HG03103 (cell line): ENCODE data around the gene ADAMTS7.
"Not testable (repeated sequence)": the region's sequence is repeated elsewhere in the genome, so short reads cannot be mapped to it uniquely, and the experiment has no call there.

ENCODE experiments used
- ATAC-seq: cut with Tn5 transposase; IDR thresholded peaks from one replicate; pipeline ENCODE4 v1.9.1; 2021; ENCODE audit warnings: low read depth; ENCODE audit not compliant: unreplicated experiment

Gene ADAMTS7

GRCh38 chr15:78781381-78781780 lies 29.9 kb downstream of the ADAMTS7 start:
- ATAC-seq = not testable (repeated sequence)

GRCh38 chr15:78779975-78780374 lies 31.3 kb downstream of the ADAMTS7 start:
- not testable (repeated sequence) for ATAC-seq

GRCh38 chr15:78779176-78779785 lies 32.0 kb downstream of the ADAMTS7 start:
- ATAC-seq = not testable (repeated sequence)

GRCh38 chr15:78778422-78778821 lies 32.8 kb downstream of the ADAMTS7 start:
- no peak for ATAC-seq

- ATAC-seq = not testable (repeated sequence)
Observed at GRCh38 chr15:78777953-78778345, 33.3 kb downstream of the ADAMTS7 start.

- ATAC-seq = not testable (repeated sequence)
Observed at GRCh38 chr15:78777290-78777952, 33.8 kb downstream of the ADAMTS7 start.

- ATAC-seq = not testable (repeated sequence)
Observed at GRCh38 chr15:78776046-78776925, 35.0 kb downstream of the ADAMTS7 start.

GRCh38 chr15:78775472-78775871 lies 35.8 kb downstream of the ADAMTS7 start:
- no peak for ATAC-seq

GRCh38 chr15:78774451-78774990 lies 36.7 kb downstream of the ADAMTS7 start:
- not testable (repeated sequence) for ATAC-seq

- not testable (repeated sequence) for ATAC-seq
Observed at GRCh38 chr15:78773765-78774450, 37.4 kb downstream of the ADAMTS7 start.

GRCh38 chr15:78772738-78773137 lies 38.5 kb downstream of the ADAMTS7 start:
- no peak for ATAC-seq

GRCh38 chr15:78771436-78772000 lies 39.7 kb downstream of the ADAMTS7 start:
- not testable (repeated sequence) for ATAC-seq

- ATAC-seq = not testable (repeated sequence)
Observed at GRCh38 chr15:78771020-78771419, 40.2 kb downstream of the ADAMTS7 start.

- not testable (repeated sequence) for ATAC-seq
Observed at GRCh38 chr15:78769473-78770225, 41.6 kb downstream of the ADAMTS7 start.

- no peak for ATAC-seq
Observed at GRCh38 chr15:78768531-78769408, 42.5 kb downstream of the ADAMTS7 start.

- no peak for ATAC-seq
Observed at GRCh38 chr15:78768096-78768495, 43.2 kb downstream of the ADAMTS7 start.

GRCh38 chr15:78767331-78767951 lies 43.8 kb downstream of the ADAMTS7 start:
- no peak for ATAC-seq

- not testable (repeated sequence) for ATAC-seq
Observed at GRCh38 chr15:78766641-78767071, 44.6 kb downstream of the ADAMTS7 start.
